HepG2 (cell line): ENCODE measurements around the gene ARL2. TPM values are rescaled to one million over a fixed set of nuclear protein-coding genes. Genes with fewer than 3 reads are reported as not detected.
A peak's percentile ranks its signal among the peaks of the same experiment; 100 is the strongest.

Experiments
- AGO2 ChIP-seq: fragments of 200-400 bp; formaldehyde crosslinking; optimal IDR thresholded peaks from 2 replicates; pipeline ENCODE3; 2017; ENCODE audit warnings: mild to moderate bottlenecking, low read depth, low read length, moderate library complexity
- DMAP1 ChIP-seq: IDR thresholded peaks from 2 replicates; pipeline ENCODE4 v1.6.1; 2016
- DZIP1 ChIP-seq: sonication (generic); formaldehyde crosslinking; IDR thresholded peaks from 2 replicates; pipeline ENCODE4 v1.5.0; 2020; ENCODE audit warnings: mild to moderate bottlenecking, missing genetic modification reagents
- HOXA9 ChIP-seq: sonication (generic); formaldehyde crosslinking; IDR thresholded peaks from 2 replicates; pipeline ENCODE4 v1.8.1; 2022; ENCODE audit warnings: missing genetic modification reagents, mild to moderate bottlenecking, moderate library complexity, borderline replicate concordance
- MIER2 ChIP-seq: IDR thresholded peaks from 2 replicates; pipeline ENCODE4 v1.6.1; 2016; ENCODE audit warnings: missing biosample characterization, missing genetic modification reagents
- NCOA2 ChIP-seq: sonication (generic); formaldehyde crosslinking; IDR thresholded peaks from 2 replicates; pipeline ENCODE4 v1.8.0; 2022; ENCODE audit warnings: inconsistent platforms
- NFAT5 ChIP-seq: sonication (generic); formaldehyde crosslinking; IDR thresholded peaks from 2 replicates; pipeline ENCODE4 v1.4.0; 2020; ENCODE audit warnings: missing genetic modification reagents
- PRDM15 ChIP-seq: sonication (generic); formaldehyde crosslinking; IDR thresholded peaks from 2 replicates; pipeline ENCODE4 v1.4.0; 2020; ENCODE audit warnings: missing genetic modification reagents
- RBAK ChIP-seq: sonication (generic); formaldehyde crosslinking; IDR thresholded peaks from 2 replicates; pipeline ENCODE4 v1.5.1; 2020; ENCODE audit warnings: mild to moderate bottlenecking, missing genetic modification reagents
- RNF2 ChIP-seq: fragments of 450-650 bp; conservative IDR thresholded peaks from 2 replicates; pipeline ENCODE4 v1.6.1; 2016; ENCODE audit warnings: low read depth
- SAP130 ChIP-seq: IDR thresholded peaks from 2 replicates; pipeline ENCODE4 v1.6.1; 2016; ENCODE audit warnings: low read depth
- U2AF2 ChIP-seq: fragments of 200-400 bp; formaldehyde crosslinking; IDR thresholded peaks from 2 replicates; pipeline ENCODE4 v1.6.1; 2017; ENCODE audit warnings: low read depth, mild to moderate bottlenecking, low read length
- ZNF260 ChIP-seq: sonication (generic); formaldehyde crosslinking; IDR thresholded peaks from 2 replicates; pipeline ENCODE4 v1.4.0; 2020; ENCODE audit warnings: missing genetic modification reagents, low read depth, mild to moderate bottlenecking, borderline replicate concordance
- ZNF607 ChIP-seq: sonication (generic); formaldehyde crosslinking; IDR thresholded peaks from 2 replicates; pipeline ENCODE4 v1.5.1; 2020; ENCODE audit warnings: missing genetic modification reagents, mild to moderate bottlenecking, borderline replicate concordance
- polyA plus RNA-seq, 8 experiments: library from polyadenylated mRNA; depleted of rRNA in 3 of 8; stranded (reverse) in 7 of 8; unstranded in 1 of 8; fragments of >200 nt; fragmentation: Illumina TruSeq in 4 of 8; extraction: Trizol in 4 of 8; gene quantifications; 2 replicates each; pipeline versions ENCODE4 v1.2.1 to v1.2.3, GENCODE V29; 2011 to 2016; ENCODE audit warnings: low read depth in 4 of 8, missing spikeins in 1 of 8, mixed read lengths in 1 of 8; ENCODE audit not compliant: insufficient read depth in 1 of 8
- total RNA-seq, 5 experiments: library from RNA; depleted of rRNA; stranded (reverse); fragments of >200 nt; fragmentation: Illumina TruSeq; extraction: Trizol; gene quantifications; 2 replicates each; pipeline ENCODE4 v1.2.3, GENCODE V29; 2016; ENCODE audit warnings: low read depth in 1 of 5
- TF ChIP-seq, protein P1 (sequence below): sonication (generic); formaldehyde crosslinking; IDR thresholded peaks from 2 replicates; pipeline ENCODE4 v1.5.1; 2020; ENCODE audit warnings: missing genetic modification reagents, mild to moderate bottlenecking, borderline replicate concordance

Gene ARL2
- total and polyA plus RNA-seq, 2 of the 13 experiments (the other 11 are each of a cell fraction or from before 2014, with no cell fraction given): 82.9 to 84.4 TPM

DNA sequence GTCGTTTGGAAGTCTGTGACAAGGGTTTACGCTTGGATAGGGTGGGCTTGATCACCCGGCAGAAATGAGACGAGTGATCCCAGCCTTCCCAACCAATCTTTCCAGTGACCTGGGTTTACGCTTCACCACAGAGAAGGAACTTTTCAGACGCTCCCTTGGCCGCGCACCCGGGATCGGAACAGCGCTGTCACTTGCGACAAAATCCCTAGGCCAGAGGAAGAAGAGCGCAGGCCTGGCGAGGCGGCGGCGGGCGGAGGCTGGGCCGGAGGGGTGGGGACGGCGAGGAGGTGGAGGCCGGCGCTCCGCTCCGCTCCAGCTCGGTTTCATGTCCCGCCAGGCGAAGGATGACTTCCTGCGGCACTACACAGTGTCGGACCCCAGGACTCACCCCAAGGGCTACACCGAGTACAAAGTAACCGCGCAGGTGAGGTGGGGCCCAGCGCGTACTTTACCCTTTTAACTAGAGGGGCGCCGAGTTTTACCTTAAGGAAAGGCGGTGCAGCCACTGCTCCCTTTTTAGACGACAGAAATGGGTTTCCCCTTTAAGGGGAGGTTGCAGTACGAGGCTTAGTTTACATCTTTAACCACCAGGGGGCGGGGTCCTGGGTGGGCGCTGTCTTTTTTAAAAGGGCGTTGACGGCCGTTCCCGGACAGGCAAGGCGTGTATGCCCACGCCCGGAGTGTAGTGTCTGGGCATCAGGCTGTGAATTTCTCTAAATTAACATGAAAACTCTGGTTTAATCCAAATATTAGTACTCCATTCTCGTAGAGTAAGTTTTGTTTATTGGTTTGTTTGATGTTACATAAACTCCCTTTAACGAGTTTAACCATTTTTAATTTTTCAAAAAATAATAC, 13.5 kb downstream of the ARL2 start, which contains the start of gene SNX15 (continued):
- TF ChIP-seq RBAK (no peak), NCOA2 (CRISPR knock-in tag) (0 out of 2 replicates have a peak, but pooled peaks have one; percentile 32), DMAP1 (CRISPR knock-in tag) (peak; percentile 91), ZNF260 (no peak), AGO2 (peak; percentile 30), PRDM15 (CRISPR knock-in tag) (peak; percentile 50; the same call in 1 of the 2 replicates), MIER2 (CRISPR knock-in tag) (no peak), DZIP1 (0 out of 2 replicates have a peak, but pooled peaks have one; percentile 89), HOXA9 (CRISPR knock-in tag) (no peak), NFAT5 (CRISPR knock-in tag) (no peak), RNF2 (peak; percentile 82), SAP130 (CRISPR knock-in tag) (peak; percentile 89), U2AF2 (no peak), ZNF607 (CRISPR knock-in tag) (peak; percentile 69; the same call in 1 of the 2 replicates)
- TF ChIP-seq, protein P1, sequence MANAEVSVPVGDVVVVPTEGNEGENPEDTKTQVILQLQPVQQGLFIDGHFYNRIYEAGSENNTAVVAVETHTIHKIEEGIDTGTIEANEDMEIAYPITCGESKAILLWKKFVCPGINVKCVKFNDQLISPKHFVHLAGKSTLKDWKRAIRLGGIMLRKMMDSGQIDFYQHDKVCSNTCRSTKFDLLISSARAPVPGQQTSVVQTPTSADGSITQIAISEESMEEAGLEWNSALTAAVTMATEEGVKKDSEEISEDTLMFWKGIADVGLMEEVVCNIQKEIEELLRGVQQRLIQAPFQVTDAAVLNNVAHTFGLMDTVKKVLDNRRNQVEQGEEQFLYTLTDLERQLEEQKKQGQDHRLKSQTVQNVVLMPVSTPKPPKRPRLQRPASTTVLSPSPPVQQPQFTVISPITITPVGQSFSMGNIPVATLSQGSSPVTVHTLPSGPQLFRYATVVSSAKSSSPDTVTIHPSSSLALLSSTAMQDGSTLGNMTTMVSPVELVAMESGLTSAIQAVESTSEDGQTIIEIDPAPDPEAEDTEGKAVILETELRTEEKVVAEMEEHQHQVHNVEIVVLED (CRISPR knock-in tag): peak; percentile 72; the same call in 1 of the 2 replicates
